ENCODE results near the gene EFCAB14. TPM values are rescaled to one million over a fixed set of nuclear protein-coding genes. Genes with fewer than 3 reads are reported as not detected.
"Not testable (repeated sequence)": the region's sequence is repeated elsewhere in the genome, so short reads cannot be mapped to it uniquely, and the experiment has no call there.

The EFCAB14 gene
- total and polyA plus RNA-seq, 2 experiments from 2014 or later = 33.6 to 33.9 TPM

DNA sequence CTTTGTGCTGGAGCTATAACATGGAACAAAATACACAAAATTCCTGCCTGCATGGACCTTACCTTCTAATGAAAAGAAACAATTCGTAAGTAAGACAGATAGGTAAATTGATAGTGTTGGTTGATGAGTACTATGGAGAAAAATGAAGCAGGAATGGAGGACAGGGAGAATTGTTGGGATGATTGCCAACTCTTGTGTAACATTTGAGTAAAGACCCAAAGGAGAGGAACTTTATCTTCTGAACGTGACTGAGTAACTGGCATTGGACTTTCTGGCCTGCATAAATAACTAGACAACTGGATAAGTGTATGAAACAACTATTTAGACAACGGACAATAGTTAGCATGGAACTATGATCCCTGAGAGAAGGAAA is 6.8 kb upstream of the EFCAB14 start:
- TF ChIP-seq, protein P1, sequence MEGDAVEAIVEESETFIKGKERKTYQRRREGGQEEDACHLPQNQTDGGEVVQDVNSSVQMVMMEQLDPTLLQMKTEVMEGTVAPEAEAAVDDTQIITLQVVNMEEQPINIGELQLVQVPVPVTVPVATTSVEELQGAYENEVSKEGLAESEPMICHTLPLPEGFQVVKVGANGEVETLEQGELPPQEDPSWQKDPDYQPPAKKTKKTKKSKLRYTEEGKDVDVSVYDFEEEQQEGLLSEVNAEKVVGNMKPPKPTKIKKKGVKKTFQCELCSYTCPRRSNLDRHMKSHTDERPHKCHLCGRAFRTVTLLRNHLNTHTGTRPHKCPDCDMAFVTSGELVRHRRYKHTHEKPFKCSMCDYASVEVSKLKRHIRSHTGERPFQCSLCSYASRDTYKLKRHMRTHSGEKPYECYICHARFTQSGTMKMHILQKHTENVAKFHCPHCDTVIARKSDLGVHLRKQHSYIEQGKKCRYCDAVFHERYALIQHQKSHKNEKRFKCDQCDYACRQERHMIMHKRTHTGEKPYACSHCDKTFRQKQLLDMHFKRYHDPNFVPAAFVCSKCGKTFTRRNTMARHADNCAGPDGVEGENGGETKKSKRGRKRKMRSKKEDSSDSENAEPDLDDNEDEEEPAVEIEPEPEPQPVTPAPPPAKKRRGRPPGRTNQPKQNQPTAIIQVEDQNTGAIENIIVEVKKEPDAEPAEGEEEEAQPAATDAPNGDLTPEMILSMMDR (IDR thresholded peaks at IDR 0.05; ENCODE audit: low read depth, low read length) = no peak
- no peak overlapping the region for H3K27ac ChIP-seq
- DNase-seq (ENCODE audit: low read depth in 1 of 2, low spot score in 1 of 2) = peak in 1 of 2 donors; percentile 79
- no peaks in the 10 kb centered on the region for H3K36me3 ChIP-seq
- H3K27me3 ChIP-seq = no peaks in the 10 kb centered on the region
- H3K9me3 ChIP-seq (ENCODE audit: low read depth) = no peaks in the 10 kb centered on the region
- H3K4me1 ChIP-seq (ENCODE audit: low read depth) = no peaks in the 10 kb centered on the region
- no peak overlapping the region for H3K4me3 ChIP-seq

DNA sequence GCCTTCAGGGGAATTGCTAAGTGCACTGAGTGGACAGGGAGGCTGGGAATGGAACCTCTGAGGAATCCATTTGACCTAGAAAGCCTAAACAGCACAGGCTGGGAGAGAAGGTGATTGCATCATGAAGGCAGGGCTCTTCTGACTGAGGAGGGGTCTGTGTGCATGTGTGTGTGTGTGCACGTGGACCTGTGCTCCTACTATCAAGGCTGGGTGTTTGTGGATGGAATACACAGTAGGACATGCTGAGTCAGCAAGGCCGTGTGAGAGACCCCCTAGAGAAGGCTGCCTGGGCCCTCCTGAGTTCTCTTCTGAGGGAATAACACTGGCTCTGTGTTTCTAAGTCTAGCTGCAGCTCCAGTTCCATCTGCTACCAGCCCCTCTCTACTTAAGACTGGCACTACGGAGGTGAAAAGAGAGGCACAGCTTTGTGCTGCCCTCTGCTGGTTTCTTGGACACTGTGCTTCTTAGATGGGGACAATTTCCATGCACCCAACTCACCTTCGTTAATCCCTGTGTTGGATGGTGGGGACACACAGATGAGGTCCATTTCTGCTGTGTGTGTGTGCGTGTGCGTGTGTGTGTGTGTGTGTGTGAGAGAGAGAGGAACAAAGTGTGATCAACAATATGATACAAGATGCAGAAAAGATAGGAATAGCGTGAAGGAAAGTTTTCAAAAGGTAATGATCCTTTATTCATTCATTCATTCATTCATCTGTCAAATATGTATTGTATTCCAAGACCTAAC is 6.2 kb upstream of the EFCAB14 start:
- Histone ChIP-seq H3K9me3 (ENCODE audit: low read depth) (no peaks in the 10 kb centered on the region), H3K4me1 (ENCODE audit: low read depth) (no peaks in the 10 kb centered on the region), H3K4me3 (no peak overlapping the region), H3K36me3 (no peaks in the 10 kb centered on the region), H3K27me3 (no peaks in the 10 kb centered on the region), H3K27ac (no peak overlapping the region)
- TF ChIP-seq, protein P1 (IDR thresholded peaks at IDR 0.05; ENCODE audit: low read depth, low read length) = peak; percentile 86
- peak; percentile 86 to 91 for DNase-seq (ENCODE audit: low read depth in 1 of 2, low spot score in 1 of 2)

- H3K4me3 ChIP-seq = no peak overlapping the region
- H3K27ac ChIP-seq = no peak overlapping the region
- no peaks in the 10 kb centered on the region for H3K27me3 ChIP-seq
- no peak for DNase-seq (ENCODE audit: low read depth in 1 of 2, low spot score in 1 of 2)
- TF ChIP-seq, protein P1 (IDR thresholded peaks at IDR 0.05; ENCODE audit: low read depth, low read length) = no peak
- H3K36me3 ChIP-seq = no peaks in the 10 kb centered on the region
- H3K9me3 ChIP-seq (ENCODE audit: low read depth) = no peaks in the 10 kb centered on the region
- no peaks in the 10 kb centered on the region for H3K4me1 ChIP-seq (ENCODE audit: low read depth)
These were observed 5.0 kb upstream of the EFCAB14 start for GRCh38 chr1:46723901-46724300.

GRCh38 chr1:46721686-46722205 is 2.8 kb upstream of the EFCAB14 start:
- TF ChIP-seq, protein P1 (IDR thresholded peaks at IDR 0.05; ENCODE audit: low read depth, low read length) = no peak
- no peaks in the 10 kb centered on the region for H3K36me3 ChIP-seq
- peaks cover 11% of the 10 kb centered on the region for H3K4me1 ChIP-seq (ENCODE audit: low read depth)
- H3K9me3 ChIP-seq (ENCODE audit: low read depth) = no peaks in the 10 kb centered on the region
- no peak for DNase-seq (ENCODE audit: low read depth in 1 of 2, low spot score in 1 of 2)
- no peaks in the 10 kb centered on the region for H3K27me3 ChIP-seq
- H3K4me3 ChIP-seq = no peak overlapping the region
- no peak overlapping the region for H3K27ac ChIP-seq

GRCh38 chr1:46721204-46721603 is 2.3 kb upstream of the EFCAB14 start:
- H3K4me1 ChIP-seq (ENCODE audit: low read depth) = peaks cover 11% of the 10 kb centered on the region
- no peaks in the 10 kb centered on the region for H3K9me3 ChIP-seq (ENCODE audit: low read depth)
- H3K36me3 ChIP-seq = peaks cover 3% of the 10 kb centered on the region
- DNase-seq (ENCODE audit: low read depth in 1 of 2, low spot score in 1 of 2) = no peak
- no peak overlapping the region for H3K4me3 ChIP-seq
- no peak overlapping the region for H3K27ac ChIP-seq
- TF ChIP-seq, protein P1 (IDR thresholded peaks at IDR 0.05; ENCODE audit: low read depth, low read length) = no peak
- no peaks in the 10 kb centered on the region for H3K27me3 ChIP-seq

- H3K4me3 ChIP-seq; H3K27ac ChIP-seq; H3K36me3 ChIP-seq; H3K9me3 ChIP-seq (ENCODE audit: low read depth); H3K27me3 ChIP-seq; DNase-seq (ENCODE audit: low read depth in 1 of 2, low spot score in 1 of 2): not testable (repeated sequence)
- H3K4me1 ChIP-seq (ENCODE audit: low read depth) = peaks cover 11% of the 10 kb centered on the region
These were observed 1.4 kb upstream of the EFCAB14 start for GRCh38 chr1:46720319-46720718.
